H1 (cell line): ENCODE measurements around the gene JADE1. TPM values are rescaled to one million over a fixed set of nuclear protein-coding genes. Genes with fewer than 3 reads are reported as not detected.

Experiments
- CBX5 ChIP-seq: fragments of 300-800, 300-1000 bp; sonication (generic); IDR thresholded peaks from 2 replicates; pipeline ENCODE4 v1.7.1; 2016; ENCODE audit warnings: antibody characterized with exemption, low read length, low read depth
- CBX8 ChIP-seq: fragments of 300-800, 300-1000 bp; sonication (generic); IDR thresholded peaks from 2 replicates; pipeline ENCODE4 v1.7.1; 2016; ENCODE audit warnings: low read depth, low read length, borderline replicate concordance
- CTBP2 ChIP-seq: IDR thresholded peaks from 2 replicates; pipeline ENCODE4 v1.7.0; 2011; ENCODE audit warnings: borderline replicate concordance, mild to moderate bottlenecking, moderate library complexity, mixed read lengths, low read length; ENCODE audit not compliant: insufficient read depth, insufficient read length
- EGR1 ChIP-seq: IDR thresholded peaks from 2 replicates; pipeline ENCODE4 v1.6.1; 2011; ENCODE audit warnings: low read depth, low read length, borderline replicate concordance
- EP300 ChIP-seq, 2 experiments: IDR thresholded peaks; 1 replicate in 1 of 2; 2 replicates in 1 of 2; pipeline ENCODE4 v1.6.1; 2011 to 2012; ENCODE audit warnings: low read depth in 2 of 2, low read length in 2 of 2, mild to moderate bottlenecking in 2 of 2, borderline replicate concordance in 1 of 2, inconsistent platforms in 1 of 2, moderate library complexity in 1 of 2
- EZH2 ChIP-seq: fragments of 200-600 bp; sonication (generic); IDR thresholded peaks from 2 replicates; pipeline ENCODE4 v1.7.1; 2012; ENCODE audit warnings: low read depth, mild to moderate bottlenecking, moderate library complexity, low read length, inconsistent platforms; ENCODE audit not compliant: severe bottlenecking
- POLR2A ChIP-seq, 2 experiments: IDR thresholded peaks; 1 replicate in 1 of 2; 2 replicates in 1 of 2; pipeline ENCODE4 v1.6.1; 2011; ENCODE audit warnings: low read depth in 2 of 2, low read length in 2 of 2, mild to moderate bottlenecking in 2 of 2; ENCODE audit errors: control extremely low read depth in 1 of 2
- RBBP5 ChIP-seq: IDR thresholded peaks from 2 replicates; pipeline ENCODE4 v1.7.1; 2012; ENCODE audit warnings: low read depth, mild to moderate bottlenecking, inconsistent platforms, low read length, moderate library complexity, borderline replicate concordance
- RXRA ChIP-seq: IDR thresholded peaks from 2 replicates; pipeline ENCODE4 v1.6.1; 2011; ENCODE audit warnings: low read depth, mild to moderate bottlenecking, low read length, moderate library complexity; ENCODE audit not compliant: insufficient read depth
- SP2 ChIP-seq: IDR thresholded peaks from 2 replicates; pipeline ENCODE4 v1.6.1; 2012; ENCODE audit warnings: mild to moderate bottlenecking, low read length, inconsistent platforms
- ZNF274 ChIP-seq: IDR thresholded peaks from 2 replicates; pipeline ENCODE4 v1.7.0; 2012; ENCODE audit warnings: low read length, borderline replicate concordance; ENCODE audit errors: extremely low read depth
- polyA plus RNA-seq, 7 experiments: library from polyadenylated mRNA; depleted of rRNA in 3 of 7; stranded (reverse) in 5 of 7; unstranded in 2 of 7; fragments of >200 nt in 5 of 7; fragments of 200-250 nt in 2 of 7; gene quantifications; 1 replicate in 5 of 7; 2 replicates in 1 of 7; 4 replicates in 1 of 7; pipeline versions ENCODE4 v1.2.1 to v1.2.3, GENCODE V29; 2011 to 2013; ENCODE audit warnings: missing spikeins in 2 of 7, mixed read lengths in 2 of 7
- total RNA-seq: library from RNA; stranded (reverse); fragmentation: NEBNext Ultra II Directional; extraction: Animal tissue kit (Norgen Biotek cat#: 25700); gene quantifications from 2 replicates; pipeline ENCODE4 v1.2.1, GENCODE V29; 2021
- TF ChIP-seq, protein P1 (sequence below): fragments of 300-600 bp; sonication (generic); IDR thresholded peaks from 2 replicates; pipeline ENCODE4 v1.7.1; 2012; ENCODE audit warnings: low read length, moderate library complexity, mild to moderate bottlenecking, inconsistent platforms; ENCODE audit not compliant: insufficient replicate concordance

Gene JADE1
- total and polyA plus RNA-seq, 2 of the 8 experiments (the other 6 are each of a cell fraction or from before 2014, with no cell fraction given): 37.7 to 213 TPM

DNA sequence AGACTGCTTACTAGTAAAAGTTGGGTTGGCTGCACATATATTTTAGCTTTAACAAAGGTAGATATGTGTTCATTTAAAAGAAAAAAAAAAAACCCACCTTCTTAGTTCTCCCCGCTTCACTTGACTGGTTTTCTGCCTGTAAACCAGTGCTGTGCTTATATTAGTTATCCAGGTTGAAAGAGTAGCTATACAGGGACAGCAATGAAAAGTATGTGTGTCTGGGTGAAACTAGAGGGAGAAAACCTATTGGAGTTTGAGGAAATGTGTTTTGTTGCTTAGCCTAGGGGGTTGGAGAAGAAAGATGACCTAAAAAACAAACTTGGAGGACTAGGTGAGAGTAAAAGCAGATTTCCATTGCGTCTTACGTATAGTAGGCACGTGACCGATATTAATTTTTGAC, 4.5 kb downstream of the JADE1 start (continued):
- TF ChIP-seq, protein P1, sequence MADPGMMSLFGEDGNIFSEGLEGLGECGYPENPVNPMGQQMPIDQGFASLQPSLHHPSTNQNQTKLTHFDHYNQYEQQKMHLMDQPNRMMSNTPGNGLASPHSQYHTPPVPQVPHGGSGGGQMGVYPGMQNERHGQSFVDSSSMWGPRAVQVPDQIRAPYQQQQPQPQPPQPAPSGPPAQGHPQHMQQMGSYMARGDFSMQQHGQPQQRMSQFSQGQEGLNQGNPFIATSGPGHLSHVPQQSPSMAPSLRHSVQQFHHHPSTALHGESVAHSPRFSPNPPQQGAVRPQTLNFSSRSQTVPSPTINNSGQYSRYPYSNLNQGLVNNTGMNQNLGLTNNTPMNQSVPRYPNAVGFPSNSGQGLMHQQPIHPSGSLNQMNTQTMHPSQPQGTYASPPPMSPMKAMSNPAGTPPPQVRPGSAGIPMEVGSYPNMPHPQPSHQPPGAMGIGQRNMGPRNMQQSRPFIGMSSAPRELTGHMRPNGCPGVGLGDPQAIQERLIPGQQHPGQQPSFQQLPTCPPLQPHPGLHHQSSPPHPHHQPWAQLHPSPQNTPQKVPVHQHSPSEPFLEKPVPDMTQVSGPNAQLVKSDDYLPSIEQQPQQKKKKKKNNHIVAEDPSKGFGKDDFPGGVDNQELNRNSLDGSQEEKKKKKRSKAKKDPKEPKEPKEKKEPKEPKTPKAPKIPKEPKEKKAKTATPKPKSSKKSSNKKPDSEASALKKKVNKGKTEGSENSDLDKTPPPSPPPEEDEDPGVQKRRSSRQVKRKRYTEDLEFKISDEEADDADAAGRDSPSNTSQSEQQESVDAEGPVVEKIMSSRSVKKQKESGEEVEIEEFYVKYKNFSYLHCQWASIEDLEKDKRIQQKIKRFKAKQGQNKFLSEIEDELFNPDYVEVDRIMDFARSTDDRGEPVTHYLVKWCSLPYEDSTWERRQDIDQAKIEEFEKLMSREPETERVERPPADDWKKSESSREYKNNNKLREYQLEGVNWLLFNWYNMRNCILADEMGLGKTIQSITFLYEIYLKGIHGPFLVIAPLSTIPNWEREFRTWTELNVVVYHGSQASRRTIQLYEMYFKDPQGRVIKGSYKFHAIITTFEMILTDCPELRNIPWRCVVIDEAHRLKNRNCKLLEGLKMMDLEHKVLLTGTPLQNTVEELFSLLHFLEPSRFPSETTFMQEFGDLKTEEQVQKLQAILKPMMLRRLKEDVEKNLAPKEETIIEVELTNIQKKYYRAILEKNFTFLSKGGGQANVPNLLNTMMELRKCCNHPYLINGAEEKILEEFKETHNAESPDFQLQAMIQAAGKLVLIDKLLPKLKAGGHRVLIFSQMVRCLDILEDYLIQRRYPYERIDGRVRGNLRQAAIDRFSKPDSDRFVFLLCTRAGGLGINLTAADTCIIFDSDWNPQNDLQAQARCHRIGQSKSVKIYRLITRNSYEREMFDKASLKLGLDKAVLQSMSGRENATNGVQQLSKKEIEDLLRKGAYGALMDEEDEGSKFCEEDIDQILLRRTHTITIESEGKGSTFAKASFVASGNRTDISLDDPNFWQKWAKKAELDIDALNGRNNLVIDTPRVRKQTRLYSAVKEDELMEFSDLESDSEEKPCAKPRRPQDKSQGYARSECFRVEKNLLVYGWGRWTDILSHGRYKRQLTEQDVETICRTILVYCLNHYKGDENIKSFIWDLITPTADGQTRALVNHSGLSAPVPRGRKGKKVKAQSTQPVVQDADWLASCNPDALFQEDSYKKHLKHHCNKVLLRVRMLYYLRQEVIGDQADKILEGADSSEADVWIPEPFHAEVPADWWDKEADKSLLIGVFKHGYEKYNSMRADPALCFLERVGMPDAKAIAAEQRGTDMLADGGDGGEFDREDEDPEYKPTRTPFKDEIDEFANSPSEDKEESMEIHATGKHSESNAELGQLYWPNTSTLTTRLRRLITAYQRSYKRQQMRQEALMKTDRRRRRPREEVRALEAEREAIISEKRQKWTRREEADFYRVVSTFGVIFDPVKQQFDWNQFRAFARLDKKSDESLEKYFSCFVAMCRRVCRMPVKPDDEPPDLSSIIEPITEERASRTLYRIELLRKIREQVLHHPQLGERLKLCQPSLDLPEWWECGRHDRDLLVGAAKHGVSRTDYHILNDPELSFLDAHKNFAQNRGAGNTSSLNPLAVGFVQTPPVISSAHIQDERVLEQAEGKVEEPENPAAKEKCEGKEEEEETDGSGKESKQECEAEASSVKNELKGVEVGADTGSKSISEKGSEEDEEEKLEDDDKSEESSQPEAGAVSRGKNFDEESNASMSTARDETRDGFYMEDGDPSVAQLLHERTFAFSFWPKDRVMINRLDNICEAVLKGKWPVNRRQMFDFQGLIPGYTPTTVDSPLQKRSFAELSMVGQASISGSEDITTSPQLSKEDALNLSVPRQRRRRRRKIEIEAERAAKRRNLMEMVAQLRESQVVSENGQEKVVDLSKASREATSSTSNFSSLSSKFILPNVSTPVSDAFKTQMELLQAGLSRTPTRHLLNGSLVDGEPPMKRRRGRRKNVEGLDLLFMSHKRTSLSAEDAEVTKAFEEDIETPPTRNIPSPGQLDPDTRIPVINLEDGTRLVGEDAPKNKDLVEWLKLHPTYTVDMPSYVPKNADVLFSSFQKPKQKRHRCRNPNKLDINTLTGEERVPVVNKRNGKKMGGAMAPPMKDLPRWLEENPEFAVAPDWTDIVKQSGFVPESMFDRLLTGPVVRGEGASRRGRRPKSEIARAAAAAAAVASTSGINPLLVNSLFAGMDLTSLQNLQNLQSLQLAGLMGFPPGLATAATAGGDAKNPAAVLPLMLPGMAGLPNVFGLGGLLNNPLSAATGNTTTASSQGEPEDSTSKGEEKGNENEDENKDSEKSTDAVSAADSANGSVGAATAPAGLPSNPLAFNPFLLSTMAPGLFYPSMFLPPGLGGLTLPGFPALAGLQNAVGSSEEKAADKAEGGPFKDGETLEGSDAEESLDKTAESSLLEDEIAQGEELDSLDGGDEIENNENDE: no peak
- TF ChIP-seq CBX8: no peak
- no peak for TF ChIP-seq EGR1
- TF ChIP-seq CBX5: no peak
- no peak for TF ChIP-seq RXRA
- no peak for TF ChIP-seq SP2
- TF ChIP-seq POLR2A (IDR thresholded peaks at IDR 0.05; ENCODE audit: control extremely low read depth in 1 of 2, low read depth in 2 of 2, low read length in 2 of 2): no peak
- TF ChIP-seq RBBP5: no peak
- TF ChIP-seq EP300 (IDR thresholded peaks at IDR 0.05; ENCODE audit: borderline replicate concordance in 1 of 2, low read depth in 2 of 2, low read length in 2 of 2): no peak
- no peak for TF ChIP-seq ZNF274
- TF ChIP-seq CTBP2: no peak
- TF ChIP-seq EZH2: no peak
